Spinal cord (tissue), 10 donors: Measurements from ENCODE around the gene BUB1B. TPM values are rescaled to one million over a fixed set of nuclear protein-coding genes. Genes with fewer than 3 reads are reported as not detected.
"Not testable (repeated sequence)": the region's sequence is repeated elsewhere in the genome, so short reads cannot be mapped to it uniquely, and the experiment has no call there.

ENCODE experiments used
- DNase-seq, 6 donors: peaks; one replicate each; pipeline versions ENCODE4 v3.0.0 to v3.0.0-alpha.2; 2013 to 2015; ENCODE audit warnings: low spot score in 6 of 6, low read depth in 4 of 6
- H3K27ac ChIP-seq: one replicate; pipeline ENCODE4 v1.5.1; 2013; ENCODE audit warnings: low read depth, low read length, control low read depth
- H3K27me3 ChIP-seq: one replicate; pipeline ENCODE4 v1.6.1; 2013; ENCODE audit warnings: low read length; ENCODE audit not compliant: control insufficient read depth, insufficient read depth
- H3K36me3 ChIP-seq: one replicate; pipeline ENCODE4 v1.6.1; 2013; ENCODE audit warnings: low read length; ENCODE audit not compliant: control insufficient read depth, insufficient read depth
- H3K4me1 ChIP-seq: one replicate; pipeline ENCODE4 v1.6.1; 2013; ENCODE audit warnings: low read length; ENCODE audit not compliant: control insufficient read depth, insufficient read depth
- H3K4me3 ChIP-seq: one replicate; pipeline ENCODE4 v1.5.1; 2013; ENCODE audit warnings: low read depth, low read length, control low read depth
- H3K9me3 ChIP-seq: one replicate; pipeline ENCODE4 v1.6.1; 2013; ENCODE audit warnings: low read length; ENCODE audit not compliant: control insufficient read depth, insufficient read depth
- WGBS: methylation state at CpG from one replicate; pipeline ENCODE4 v1.1.5; 2013; ENCODE audit warnings: missing lambda C conversion rate; ENCODE audit not compliant: insufficient coverage; 5-methylcytosine and 5-hydroxymethylcytosine counted together
- long read RNA-seq, 4 donors: transcript quantifications; one replicate each; lab custom pipeline, GENCODE V29; 2026
- polyA plus RNA-seq, 2 donors: library from polyadenylated mRNA; unstranded; fragments of 120-200 nt; gene quantifications; one replicate each; pipeline ENCODE4 v1.2.1, GENCODE V29; 2013; ENCODE audit not compliant: insufficient read length in 2 of 2
- total RNA-seq, 2 donors: library from RNA; depleted of rRNA in 1 of 2; stranded (reverse); fragments of 120-200 nt in 1 of 2; fragments of >200 nt in 1 of 2; gene quantifications; one replicate each; pipeline versions ENCODE4 v1.2.3 to v1.2.4, GENCODE V29; 2013 to 2014
- donor health status: healthy.

BUB1B gene
- 10 to 100 TPM; 24.0 to 26.5 TPM for total RNA-seq
- 10 to 100 TPM; 16.2 to 17.1 TPM for polyA plus RNA-seq
- long read RNA-seq, donor 1, partial matches to known transcripts = 0 of 1 reads
- long read RNA-seq, donor 1, other reads (novel, unspliced or antisense) = 0 of 1 reads
- long read RNA-seq, donor 2, partial matches to known transcripts = 0 of 1 reads
- long read RNA-seq, donor 2, other reads (novel, unspliced or antisense) = 0 of 1 reads
- long read RNA-seq, donor 3 = 0 reads
- long read RNA-seq, donor 4, partial matches to known transcripts = 8 of 10 reads
- long read RNA-seq, donor 4, other reads (novel, unspliced or antisense) = 0 of 10 reads

DNA sequence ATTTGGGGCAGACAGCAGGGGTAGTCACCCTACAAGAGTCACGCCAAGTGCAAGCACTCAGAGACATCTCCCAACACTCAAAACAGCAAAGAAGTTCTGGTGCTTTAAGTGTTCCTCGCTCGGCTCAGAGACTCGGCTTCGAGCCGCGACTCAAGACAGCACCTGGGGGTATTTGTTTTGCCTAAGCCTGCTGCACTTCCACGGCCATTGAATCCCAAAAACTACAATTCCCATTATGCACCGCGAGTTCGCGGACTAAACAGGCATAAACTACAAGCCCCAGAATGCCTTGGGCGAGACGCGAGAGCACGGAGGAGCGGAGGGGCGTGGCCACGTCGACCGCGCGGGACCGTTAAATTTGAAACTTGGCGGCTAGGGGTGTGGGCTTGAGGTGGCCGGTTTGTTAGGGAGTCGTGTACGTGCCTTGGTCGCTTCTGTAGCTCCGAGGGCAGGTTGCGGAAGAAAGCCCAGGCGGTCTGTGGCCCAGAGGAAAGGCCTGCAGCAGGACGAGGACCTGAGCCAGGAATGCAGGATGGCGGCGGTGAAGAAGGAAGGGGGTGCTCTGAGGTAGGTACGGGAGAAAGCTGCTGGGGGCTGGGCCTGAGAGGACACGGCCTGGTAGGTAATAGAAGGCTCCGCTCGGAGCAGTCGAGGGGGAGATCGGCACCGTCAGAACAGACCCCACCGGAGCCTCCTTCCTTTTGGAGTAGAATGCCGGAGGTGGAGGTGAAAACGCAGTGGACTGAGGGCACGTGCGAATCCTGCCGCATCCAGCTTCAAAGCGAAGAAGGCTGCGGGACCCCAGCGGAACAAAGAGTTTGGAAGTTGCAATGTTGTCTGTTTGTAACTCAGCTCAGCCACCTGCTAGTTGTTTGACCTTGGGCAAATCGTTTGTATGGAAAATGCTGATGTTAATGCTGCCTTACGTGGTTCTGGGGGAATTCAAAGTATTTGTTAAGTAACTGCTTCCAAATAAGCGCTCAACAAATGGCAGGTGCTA is at the start of gene BUB1B:
Gene BUB1B (plus strand): TSS at position 381 of the 1,000 bp plus-strand sequence. CDS start 152 bp downstream, at position 533.
- Histone ChIP-seq H3K4me1 (peaks cover 8% of the 10 kb centered on the region), H3K9me3 (no peaks in the 10 kb centered on the region), H3K4me3 (peak within 1 kb of the TSS; percentile 95), H3K36me3 (no peaks in the 10 kb centered on the region), H3K27me3 (no peaks in the 10 kb centered on the region), H3K27ac (no peak within 1 kb of the TSS)
- under 1% methylated on average over 51 of the region's 54 CpGs for WGBS
- DNase-seq = peak; percentile 85 to 99 (median 94)

DNA sequence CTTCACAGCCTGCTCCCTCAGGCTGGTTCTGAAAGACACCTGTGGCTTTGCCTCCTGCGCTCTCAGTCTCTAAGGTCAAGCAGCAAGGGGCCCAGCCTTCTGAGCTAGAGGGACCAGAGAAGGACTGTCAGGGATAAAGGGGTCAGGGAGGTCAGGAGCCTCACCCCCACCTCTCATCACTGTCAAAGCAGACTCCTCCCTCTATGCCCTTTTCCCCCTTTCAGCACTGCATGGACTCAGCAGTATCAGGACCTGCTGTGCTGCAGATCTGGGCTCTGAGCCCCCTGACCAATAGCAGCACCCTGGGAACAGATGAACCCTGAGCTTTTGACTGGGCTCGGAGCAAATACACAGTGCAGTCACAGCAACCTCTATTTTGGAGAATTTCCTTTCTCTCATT is 49.0 kb upstream of the BUB1B start:
- 33% methylated on average over 1 of the region's 2 CpGs for WGBS

DNA sequence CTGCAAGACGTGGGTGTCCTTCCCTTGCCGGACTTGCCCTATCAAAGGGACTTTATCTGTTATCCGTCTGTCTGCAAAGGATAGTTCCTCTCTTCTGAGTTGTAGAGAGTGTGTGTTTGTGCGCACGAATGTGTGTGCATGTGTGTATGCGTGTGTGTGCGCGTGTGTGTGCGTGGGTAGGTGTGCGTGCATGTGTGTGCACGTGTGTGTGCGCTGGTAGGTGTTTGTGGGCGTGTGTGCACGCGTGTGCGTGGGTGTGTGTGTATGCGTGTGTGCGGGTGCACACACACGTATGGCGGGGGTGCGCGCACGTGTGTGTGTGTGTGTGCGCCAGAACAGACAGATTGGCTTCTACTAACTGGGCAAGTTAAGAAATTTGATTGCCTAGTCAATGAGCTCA is 48.1 kb upstream of the BUB1B start:
- Histone ChIP-seq H3K36me3 (no peaks in the 10 kb centered on the region), H3K27ac (no peak overlapping the region), H3K4me3 (no peak overlapping the region), H3K9me3 (no peaks in the 10 kb centered on the region), H3K27me3 (no peaks in the 10 kb centered on the region), H3K4me1 (peaks cover 18% of the 10 kb centered on the region)
- DNase-seq = no peak
- 79% methylated on average over 17 of the region's 24 CpGs for WGBS

More for the DNA sequence above, 49.0 kb upstream of the BUB1B start:
- H3K9me3 ChIP-seq = no peaks in the 10 kb centered on the region
- no peak overlapping the region for H3K27ac ChIP-seq
- H3K27me3 ChIP-seq = peaks cover 4% of the 10 kb centered on the region
- no peak for DNase-seq
- H3K36me3 ChIP-seq = no peaks in the 10 kb centered on the region
- peaks cover 24% of the 10 kb centered on the region for H3K4me1 ChIP-seq
- no peak overlapping the region for H3K4me3 ChIP-seq

DNA sequence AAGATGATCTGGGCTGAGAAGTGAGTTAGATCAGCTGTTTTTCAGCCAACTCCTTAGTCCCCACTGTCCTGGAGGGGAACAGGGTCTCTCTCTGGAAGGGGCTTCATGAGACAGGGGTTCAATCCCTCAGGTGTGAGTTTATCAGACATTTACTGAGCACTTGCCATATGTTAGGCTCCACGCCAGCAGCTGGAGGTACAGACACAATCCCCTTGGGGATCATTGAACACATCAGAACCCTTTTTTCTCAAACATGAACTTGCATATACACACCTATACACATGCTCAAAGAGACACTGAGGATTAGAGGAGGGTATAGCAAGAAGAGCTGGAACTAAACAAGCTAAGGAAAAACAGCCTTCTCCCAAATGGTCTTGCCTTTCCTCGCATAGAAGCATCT is 46.7 kb upstream of the BUB1B start:
- no CpG with 5 or more reads among the region's 2 CpGs for WGBS
- Histone ChIP-seq H3K4me3 (no peak overlapping the region), H3K36me3 (no peaks in the 10 kb centered on the region), H3K9me3 (no peaks in the 10 kb centered on the region), H3K27ac (no peak overlapping the region), H3K27me3 (no peaks in the 10 kb centered on the region), H3K4me1 (peaks cover 8% of the 10 kb centered on the region)
- no peak for DNase-seq

DNA sequence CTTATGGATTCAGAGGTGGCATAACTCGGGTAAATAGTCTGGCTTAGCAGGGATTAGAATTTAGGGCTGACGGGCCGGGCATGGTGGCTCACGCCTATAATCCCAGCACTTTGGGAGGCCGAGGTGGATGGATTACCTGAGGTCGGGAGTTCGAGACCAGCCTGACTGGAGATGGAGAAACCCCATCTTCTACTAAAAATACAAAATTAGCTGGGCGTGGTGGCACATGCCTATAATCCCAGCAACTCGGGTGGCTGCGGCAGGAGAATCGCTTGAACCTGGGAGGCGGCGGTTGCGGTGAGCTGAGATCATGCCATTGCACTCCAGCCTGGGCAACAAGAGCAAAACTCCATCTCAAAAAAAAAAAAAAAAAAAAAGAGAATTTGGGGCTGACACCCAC is 45.8 kb upstream of the BUB1B start:
- not testable (repeated sequence) for DNase-seq, H3K36me3 ChIP-seq, H3K9me3 ChIP-seq, H3K27me3 ChIP-seq, H3K4me3 ChIP-seq, H3K4me1 ChIP-seq, H3K27ac ChIP-seq
- WGBS = 95% methylated on average over 13 of the region's 14 CpGs

GRCh38 chr15:40115670-40116093 is 45.2 kb upstream of the BUB1B start:
- no peak for DNase-seq
- H3K9me3 ChIP-seq = no peaks in the 10 kb centered on the region
- H3K36me3 ChIP-seq = no peaks in the 10 kb centered on the region
- 53% methylated on average over 7 of the region's 8 CpGs for WGBS
- H3K27ac ChIP-seq = no peak overlapping the region
- no peaks in the 10 kb centered on the region for H3K27me3 ChIP-seq
- no peak overlapping the region for H3K4me3 ChIP-seq
- no peaks in the 10 kb centered on the region for H3K4me1 ChIP-seq

DNA sequence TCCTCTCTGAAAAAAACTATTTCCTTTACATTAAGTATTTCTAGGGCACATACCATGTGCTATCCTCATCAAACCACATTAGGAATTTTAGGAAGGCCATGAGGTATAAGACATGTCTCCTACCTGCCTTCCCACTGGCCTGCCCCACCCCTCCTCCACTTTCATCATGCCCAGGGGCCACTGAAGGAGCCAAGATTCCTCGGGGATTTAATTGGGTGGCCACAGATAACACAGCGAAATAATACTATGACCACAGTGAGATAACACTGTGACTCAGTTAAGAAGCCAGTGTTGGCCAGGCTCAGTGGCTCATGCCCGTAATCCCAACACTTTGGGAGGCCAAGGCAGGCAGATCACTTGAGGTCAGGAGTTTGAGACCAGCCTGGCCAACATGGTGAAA is 42.4 kb upstream of the BUB1B start:
- no peak overlapping the region for H3K4me3 ChIP-seq
- H3K4me1 ChIP-seq = no peaks in the 10 kb centered on the region
- no peaks in the 10 kb centered on the region for H3K36me3 ChIP-seq
- H3K9me3 ChIP-seq = no peaks in the 10 kb centered on the region
- no peaks in the 10 kb centered on the region for H3K27me3 ChIP-seq
- no peak for DNase-seq
- WGBS = 84% methylated on average over 3 of the region's 3 CpGs
- H3K27ac ChIP-seq = no peak overlapping the region

DNA sequence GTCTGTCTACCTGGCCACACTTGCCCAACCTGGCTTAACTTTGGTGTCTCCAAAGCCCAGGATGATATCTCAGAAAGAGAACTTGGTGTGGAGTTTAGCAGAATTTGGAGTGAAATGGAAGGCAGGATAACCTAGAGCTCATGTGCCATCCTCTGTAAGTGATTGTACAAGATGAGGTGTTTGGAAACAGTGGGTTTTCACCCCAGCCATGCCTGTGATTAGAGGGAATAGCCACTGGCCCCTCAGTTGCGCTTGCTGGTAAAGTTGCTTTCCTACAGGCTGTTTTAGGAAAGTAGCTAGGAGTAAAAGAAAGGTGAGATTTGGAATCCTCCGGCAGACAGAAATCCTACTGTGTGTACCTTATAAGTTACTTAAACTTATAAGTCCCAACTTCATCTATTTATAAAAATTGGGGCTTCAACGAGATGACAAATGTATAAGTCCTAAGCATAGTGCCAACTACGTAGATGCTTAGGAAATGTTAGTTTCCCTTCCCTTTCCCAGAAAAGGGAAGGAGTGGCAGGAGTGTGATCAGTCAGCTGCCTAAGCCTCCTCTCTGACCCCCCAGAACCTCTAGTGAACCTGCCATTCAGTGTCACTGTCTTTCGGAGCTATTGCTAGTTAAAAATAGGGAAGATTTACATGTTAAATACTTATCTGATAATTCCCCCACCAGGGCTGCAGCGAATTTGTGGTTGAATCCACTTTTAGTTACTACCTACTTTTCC is 38.8 kb upstream of the BUB1B start:
- 100% methylated on average over 1 of the region's 6 CpGs for WGBS

GRCh38 chr15:40122989-40123388 is 37.9 kb upstream of the BUB1B start:
- no CpG with 5 or more reads among the region's 1 CpG for WGBS
- H3K27ac ChIP-seq, H3K27me3 ChIP-seq, DNase-seq, H3K9me3 ChIP-seq, H3K36me3 ChIP-seq, H3K4me1 ChIP-seq, H3K4me3 ChIP-seq: not testable (repeated sequence)

More for the DNA sequence above, 38.8 kb upstream of the BUB1B start:
- H3K27me3 ChIP-seq = no peaks in the 10 kb centered on the region
- no peaks in the 10 kb centered on the region for H3K9me3 ChIP-seq
- no peak overlapping the region for H3K27ac ChIP-seq
- DNase-seq = no peak
- H3K4me1 ChIP-seq = no peaks in the 10 kb centered on the region
- no peaks in the 10 kb centered on the region for H3K36me3 ChIP-seq
- H3K4me3 ChIP-seq = no peak overlapping the region
